Measurements from ENCODE around the gene CRCP.

DNA sequence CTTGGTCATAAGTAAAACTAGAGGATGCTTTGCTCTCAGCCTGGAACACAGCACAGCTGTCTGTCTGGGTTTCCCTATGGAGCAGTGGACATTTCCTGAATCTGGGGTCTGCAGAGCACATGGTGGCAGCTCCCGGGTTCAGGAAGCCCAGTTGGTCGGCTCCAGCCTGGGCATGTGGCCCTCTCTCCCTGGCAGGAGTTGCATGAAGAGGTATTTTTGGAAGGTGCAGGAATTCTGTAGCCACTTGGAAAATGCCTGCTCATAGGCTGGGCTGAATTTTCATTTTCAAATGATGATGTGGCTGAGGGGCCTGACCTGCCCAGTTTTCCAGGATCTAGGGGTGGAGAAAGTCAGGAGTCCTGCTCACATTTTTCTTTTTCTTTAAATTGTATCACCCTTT lies 83.8 kb downstream of the CRCP start:
- TF ChIP-seq, protein P1, sequence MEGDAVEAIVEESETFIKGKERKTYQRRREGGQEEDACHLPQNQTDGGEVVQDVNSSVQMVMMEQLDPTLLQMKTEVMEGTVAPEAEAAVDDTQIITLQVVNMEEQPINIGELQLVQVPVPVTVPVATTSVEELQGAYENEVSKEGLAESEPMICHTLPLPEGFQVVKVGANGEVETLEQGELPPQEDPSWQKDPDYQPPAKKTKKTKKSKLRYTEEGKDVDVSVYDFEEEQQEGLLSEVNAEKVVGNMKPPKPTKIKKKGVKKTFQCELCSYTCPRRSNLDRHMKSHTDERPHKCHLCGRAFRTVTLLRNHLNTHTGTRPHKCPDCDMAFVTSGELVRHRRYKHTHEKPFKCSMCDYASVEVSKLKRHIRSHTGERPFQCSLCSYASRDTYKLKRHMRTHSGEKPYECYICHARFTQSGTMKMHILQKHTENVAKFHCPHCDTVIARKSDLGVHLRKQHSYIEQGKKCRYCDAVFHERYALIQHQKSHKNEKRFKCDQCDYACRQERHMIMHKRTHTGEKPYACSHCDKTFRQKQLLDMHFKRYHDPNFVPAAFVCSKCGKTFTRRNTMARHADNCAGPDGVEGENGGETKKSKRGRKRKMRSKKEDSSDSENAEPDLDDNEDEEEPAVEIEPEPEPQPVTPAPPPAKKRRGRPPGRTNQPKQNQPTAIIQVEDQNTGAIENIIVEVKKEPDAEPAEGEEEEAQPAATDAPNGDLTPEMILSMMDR (IDR thresholded peaks at IDR 0.05): no peak
- no peak for TF ChIP-seq POLR2A (IDR thresholded peaks at IDR 0.05)
